NCI-H146 treated with DMSO at 0.1 percent for 48 hours (cell line): ENCODE data around the gene HES6.

Experiments
- DNase-seq: peaks from one replicate; lab custom pipeline; 2025; ENCODE audit not compliant: unreplicated experiment; lab: John Stamatoyannopoulos, UW

The HES6 gene

DNA sequence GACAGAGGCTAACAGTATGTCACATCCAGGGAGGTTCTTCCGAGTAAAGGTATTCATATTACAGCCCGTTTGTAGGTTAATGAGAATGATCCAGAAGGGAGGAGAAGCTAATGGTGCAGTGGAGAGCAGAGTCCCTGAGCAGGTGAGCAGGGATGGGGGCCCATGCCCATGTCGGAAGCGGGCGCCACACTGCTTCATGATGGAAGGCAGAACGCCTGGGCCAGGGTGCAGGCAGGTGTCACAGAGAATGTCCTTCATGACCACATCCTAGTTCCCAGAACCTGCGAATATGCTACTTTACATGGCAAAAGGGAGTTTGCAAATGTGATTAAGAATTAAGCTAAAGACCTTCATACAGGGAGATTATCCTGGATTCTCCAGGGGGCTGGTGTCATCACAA lies 4.0 kb downstream of the HES6 start:
- no peak for DNase-seq

DNA sequence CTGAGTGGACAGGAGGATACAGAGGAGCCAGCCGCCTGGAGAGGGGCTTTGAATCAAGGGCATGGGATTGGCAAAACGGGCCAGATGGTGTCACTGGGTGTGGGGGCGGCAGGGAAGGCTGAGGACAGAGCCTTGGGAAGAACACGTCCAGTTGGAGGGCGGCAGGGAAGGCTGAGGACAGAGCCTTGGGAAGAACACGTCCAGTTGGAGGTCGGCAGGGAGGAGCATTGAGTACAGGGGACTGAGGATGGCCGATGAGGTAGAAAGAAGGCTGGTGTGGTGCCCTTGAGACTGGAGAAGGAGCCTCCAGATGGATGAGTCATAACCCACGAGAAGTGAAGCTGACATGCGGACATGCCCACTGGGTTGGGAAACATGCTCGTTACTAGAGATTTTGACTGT lies 4.5 kb downstream of the HES6 start:
- DNase-seq = no peak

DNA sequence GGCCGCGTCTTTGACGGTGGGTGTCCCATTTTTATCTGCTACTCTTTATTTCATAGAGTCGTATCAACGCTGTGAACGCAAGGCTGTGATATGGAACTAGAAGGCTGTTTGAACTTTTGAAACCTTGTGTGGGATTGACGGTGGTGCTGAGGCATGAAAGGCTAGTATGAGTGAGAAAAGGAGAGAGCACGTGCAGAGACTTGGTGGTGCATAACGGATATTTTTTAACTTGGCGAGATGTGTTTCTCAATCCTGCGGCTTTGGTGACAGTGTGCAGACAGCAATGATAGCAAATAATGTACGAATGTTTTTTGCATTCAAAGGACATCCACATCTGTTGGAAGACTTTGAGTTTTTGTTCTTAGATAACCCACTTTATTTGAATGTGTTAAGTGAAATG lies 6.2 kb downstream of the HES6 start:
- no peak for DNase-seq

DNA sequence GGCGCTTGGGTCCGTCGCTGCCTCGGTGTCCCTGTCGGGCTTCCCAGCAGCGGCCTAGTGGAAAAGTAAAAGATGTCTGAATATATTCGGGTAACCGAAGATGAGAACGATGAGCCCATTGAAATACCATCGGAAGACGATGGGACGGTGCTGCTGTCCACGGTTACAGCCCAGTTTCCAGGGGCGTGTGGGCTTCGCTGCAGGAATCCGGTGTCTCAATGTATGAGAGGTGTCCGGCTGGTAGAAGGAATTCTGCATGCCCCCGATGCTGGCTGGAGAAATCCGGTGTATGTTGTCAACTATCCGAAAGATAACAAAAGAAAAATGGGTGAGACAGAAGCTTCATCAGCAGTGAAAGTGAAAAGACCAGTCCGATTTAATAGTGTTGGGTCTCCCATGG lies 8.0 kb downstream of the HES6 start:
- no peak for DNase-seq

DNA sequence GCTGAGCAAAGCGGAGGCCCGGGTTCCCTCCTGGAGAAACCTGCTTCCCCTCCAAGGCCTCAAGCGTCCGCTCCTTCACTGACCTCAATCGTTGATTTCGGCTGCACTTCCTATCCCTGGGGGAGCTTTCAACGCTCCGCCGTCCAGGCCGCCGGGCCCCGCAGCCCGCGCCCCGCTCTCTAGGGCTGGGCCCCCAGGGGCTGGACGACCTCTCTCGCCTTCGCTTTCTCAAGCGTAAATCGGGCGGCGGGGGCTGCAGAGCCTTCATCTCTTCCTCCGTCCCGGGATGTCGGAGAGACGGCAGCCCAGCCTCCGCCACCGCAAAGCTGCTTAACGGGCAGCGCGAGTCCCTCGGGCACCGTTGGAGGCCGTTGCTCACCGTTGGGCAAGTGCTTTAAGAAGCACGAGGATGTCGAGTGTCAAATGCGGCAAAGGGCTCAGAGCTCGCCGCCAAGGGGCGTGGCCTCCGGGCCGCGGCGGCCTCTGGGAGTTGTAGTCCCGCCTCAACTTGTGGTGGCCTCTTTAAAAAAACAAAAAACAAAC lies 8.5 kb downstream of the HES6 start:
- DNase-seq = peak; percentile 25

DNA sequence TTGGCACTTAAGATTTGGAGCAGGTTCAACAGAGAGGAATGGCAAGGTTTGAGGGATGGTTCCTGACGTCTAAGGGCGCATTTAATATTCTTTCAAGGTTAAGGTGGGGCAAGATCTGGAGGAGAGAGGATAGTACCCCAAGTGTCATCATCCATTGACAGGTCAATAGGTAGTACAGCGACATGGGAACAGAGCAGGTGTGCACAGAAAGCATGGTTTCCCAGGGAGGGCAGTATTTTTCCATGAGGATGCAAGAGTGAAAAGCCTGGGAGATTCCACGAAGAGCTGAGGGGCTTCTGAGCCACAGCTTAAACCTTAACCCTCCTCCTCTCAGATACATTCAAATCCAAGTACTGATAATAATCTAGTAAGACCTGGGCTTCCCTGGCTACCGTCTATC lies 9.1 kb downstream of the HES6 start:
- DNase-seq = no peak

DNA sequence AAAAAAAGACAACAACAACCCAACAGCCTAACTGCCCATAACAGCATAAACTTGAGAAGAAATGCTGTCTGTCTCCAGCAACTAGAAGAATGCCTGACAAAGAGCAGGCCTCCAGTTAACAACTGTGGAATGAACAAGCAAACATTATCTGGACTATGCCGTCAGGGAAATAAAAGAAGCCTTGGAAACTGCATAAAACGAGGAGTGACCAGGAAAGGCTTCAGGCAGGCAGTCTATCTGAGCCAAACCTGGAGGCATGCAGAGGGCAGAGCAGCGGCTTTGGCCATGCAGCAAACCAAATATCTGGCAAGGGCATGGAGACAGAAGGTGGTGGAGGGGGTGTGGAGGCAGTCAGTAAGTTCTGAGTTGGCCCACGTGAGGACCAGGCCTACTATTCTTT lies 11.1 kb downstream of the HES6 start:
- no peak for DNase-seq

DNA sequence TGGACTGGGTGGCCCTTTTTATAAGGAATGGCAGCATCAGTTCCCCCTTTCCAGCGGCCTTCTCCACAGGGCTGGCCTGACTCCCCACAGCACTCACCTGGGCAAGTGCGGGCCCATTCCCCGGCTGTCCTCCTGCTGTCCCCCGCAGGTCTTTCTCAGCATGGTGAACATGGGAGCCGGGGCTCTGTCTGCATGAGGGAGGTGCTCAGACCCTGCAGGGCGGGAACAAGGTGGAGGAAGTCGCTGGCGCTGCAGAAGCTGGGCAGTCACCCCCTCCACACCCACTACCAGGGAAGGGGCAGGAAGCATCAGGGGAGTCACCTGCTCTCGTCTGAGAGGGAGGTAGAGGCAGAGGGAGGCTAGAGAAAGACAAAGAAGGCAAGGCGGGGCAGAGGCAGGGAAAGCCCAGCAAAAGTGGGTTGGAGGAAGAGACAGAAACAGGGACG lies 12.2 kb downstream of the HES6 start:
- DNase-seq = no peak

DNA sequence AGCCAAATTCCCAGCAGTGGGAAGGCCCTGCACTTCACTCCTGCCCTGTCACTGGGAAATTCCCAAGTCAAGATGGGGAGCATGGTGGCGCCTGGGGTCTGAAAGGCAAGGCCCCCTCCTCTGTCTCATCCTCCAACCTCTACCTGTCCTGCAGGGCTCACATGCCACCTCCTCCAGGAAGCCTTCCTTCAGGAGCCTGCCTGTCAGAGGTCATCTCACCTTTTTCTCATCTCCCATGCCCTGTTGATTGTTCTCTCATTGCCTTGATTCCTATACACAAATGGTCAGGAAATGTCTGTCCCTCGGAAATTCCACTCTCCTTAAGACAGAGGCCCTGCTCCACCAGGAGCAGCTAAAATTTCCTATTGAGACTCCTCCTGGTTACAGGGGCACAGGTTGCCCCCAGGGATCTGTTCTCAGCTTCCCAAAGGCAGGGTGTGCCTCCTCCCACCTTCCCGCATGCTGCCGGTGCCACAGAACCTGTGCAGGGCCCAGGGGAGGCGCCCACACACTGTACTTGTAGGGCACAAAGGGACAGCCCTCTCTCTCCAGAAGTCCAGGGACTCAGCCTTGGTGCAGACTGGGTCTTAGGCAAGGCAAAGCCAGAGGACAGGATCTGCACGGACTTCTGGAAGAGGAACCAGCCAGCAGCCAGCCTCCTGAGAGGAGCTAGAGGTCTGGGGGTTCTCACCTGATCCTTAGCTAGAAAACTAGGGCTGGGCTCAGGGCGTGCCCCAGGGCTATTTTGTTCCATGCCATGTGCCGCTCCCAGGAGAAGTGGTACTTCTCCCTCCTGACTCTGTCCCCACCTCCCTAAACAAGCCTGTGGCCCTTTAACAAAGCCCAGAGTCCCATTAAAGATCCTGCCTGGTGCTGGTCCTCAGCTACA lies 12.9 kb downstream of the HES6 start:
- DNase-seq = no peak

DNA sequence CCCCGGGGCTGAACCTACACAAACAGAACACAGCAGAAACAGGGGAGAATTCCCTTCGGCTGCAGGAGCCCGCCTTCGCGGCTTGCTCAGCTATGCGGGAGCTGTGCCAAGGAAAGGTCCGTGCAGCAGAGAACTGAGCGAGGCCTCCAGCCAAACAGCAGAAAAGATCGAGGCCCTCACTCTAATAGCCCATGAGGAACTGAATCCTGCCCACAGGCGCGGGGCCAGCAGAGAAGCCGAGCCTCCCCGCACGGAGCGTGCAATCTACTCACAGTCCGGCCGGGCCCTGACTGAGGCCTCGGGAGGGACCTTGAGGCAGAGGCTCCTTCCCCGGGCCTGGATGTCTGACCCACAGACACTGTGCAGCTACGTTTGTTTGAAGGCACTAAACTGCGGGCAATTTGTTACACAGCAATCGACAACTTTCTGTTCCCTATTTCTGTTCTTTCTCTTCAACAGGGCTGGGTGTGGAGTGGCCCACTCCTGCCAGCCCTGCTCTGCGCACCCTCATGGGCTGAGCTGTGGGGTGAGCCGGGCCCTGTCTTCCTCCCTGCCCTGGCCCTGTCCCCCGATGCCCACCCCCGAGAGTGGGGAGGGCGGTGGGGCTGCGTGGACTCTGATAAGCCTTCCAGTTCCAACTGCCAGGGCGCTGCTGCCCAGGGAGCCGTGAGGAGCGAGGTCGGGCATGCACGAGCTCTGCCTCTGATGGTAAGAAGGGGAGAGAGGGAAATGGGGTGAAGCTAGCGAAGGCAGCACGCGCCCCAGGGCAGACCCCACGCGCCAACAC lies 13.7 kb downstream of the HES6 start:
- no peak for DNase-seq

DNA sequence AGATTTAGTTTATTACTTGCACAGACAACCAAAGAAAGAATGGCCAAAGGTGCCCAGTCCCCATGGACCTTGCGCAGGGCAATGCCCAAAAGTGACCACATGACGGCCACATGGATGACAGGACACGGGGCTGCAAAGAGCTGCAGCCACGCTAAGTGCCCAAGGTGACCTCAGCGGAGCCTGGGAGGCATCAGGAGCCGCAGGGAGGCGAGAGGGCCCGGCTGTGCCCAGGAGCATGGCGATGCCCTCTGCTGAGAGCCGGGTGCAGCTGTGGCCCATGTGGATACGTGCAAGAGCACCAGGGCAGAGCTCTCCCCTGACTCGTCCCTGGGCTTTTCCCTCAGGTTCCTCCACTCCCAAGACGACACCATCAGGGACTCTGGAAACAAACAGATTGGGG lies 14.7 kb downstream of the HES6 start:
- DNase-seq = no peak

DNA sequence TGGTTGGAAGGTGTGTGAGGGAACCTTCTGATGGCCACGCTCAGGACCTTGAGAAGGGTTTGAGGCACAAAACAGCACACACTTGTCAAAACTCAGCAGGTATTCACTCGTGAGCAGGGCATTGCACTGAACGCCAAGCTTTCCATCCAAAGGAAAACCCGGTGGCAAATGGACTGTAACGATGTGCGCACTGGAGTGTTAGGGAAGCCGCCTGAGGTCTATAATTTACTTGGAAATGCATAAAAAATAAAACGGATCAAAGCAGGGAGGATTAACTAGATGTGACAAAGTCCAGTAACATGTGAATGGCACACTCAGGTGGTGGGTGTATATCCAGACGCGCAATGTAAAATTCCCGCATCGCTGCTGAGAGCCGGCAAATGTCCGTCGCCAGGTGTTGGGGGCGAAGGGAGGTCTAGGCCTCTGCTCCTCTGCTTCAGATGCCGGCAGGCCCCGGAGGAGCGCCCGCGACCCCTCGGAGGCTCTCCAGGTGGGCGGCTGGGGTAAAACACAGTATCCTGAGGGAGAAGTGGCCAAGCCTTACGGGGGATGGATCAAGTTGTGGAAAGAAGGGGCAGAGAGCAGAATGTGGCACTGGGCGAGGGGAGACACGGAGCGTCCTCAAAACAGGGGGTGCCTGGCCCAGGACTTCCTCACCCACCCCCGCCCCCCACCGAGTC lies 15.3 kb downstream of the HES6 start:
- no peak for DNase-seq

DNA sequence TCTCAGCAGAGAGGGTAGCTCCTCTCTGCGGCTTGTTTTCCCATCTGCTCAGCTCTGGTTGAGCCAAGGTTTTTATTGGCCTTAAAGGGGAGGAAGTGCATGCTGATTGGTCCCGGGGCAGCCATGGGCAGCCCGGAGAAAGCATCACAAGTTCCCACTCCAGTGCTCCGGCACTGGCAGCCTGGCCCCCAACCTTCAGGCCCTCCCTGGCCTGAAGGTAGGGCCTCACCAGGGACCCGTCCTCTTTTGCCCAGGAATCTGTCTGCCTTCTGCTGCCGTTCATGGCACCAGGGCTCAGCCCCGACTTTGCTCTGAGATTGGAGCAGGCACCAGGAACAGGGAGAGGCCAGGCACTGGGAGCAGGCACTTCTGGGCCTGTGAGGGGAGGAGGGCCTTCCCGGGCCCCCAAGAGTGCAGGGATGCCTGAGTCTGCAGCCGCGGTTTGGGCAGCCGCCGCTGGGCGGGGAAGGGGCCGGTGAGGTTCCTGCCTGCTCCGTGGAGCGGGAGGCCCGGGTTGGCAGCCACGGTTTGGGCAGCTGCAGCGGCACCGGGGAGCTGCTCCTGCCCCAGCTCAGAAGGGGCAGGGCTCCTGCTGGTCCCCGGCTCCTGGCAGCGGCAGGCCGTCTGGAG lies 18.8 kb downstream of the HES6 start:
- peak; percentile 30 for DNase-seq

DNA sequence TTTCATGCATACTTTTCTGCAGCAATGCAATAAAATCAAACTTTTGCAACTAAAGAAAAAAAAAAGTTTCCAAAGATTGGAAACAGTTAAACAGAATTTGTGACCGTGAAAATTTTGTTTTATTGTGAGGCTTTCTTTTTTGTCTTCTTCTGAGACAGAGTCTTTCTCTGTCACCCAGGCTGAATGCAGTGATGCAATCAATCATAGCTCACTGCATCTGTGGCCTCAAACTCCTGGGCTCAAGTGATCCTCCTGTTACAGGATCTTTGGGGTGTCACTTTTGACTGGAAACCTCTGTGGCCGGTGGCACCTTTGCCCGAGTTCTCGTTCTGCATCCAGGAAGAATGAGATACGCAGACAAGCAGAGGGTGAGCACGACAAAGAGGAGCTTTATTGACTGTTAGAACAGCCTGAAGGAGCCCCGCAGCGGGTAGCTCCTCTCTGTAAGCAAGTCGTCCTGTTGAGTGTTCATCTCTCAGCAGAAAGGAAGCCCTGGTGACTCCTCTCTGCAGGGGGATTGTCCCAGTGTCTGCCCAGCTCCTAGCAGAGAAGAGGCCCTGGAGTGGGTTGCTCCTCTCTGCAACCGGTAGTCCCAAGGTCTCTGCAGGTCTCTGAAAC lies 19.5 kb downstream of the HES6 start:
- DNase-seq = no peak

DNA sequence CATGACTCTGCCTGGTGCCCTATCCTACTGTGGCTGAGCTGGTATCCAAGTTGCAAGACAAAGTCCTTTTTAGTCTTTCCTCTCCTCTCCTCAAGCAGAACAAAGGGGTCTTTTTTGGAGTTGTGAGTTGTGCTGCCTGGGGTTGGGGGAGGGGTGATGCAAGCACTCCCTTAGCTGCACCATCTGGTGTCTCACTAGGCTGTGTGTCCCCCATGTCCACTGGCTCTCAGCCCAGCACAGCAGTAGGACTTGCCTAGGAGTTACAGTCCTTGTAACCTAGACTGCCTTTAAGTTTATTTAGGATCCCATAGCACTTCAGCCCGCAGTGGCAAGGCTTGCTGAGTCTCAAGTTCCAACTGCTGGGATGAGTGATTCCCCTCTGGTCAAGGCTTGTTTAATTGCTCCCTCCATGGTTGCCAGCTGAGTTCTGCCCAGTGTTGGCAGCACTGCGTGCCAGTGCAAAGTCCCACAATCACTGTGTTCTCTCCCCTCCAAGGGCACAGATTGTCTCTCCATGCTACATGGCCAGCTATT lies 23.1 kb downstream of the HES6 start:
- no peak for DNase-seq

DNA sequence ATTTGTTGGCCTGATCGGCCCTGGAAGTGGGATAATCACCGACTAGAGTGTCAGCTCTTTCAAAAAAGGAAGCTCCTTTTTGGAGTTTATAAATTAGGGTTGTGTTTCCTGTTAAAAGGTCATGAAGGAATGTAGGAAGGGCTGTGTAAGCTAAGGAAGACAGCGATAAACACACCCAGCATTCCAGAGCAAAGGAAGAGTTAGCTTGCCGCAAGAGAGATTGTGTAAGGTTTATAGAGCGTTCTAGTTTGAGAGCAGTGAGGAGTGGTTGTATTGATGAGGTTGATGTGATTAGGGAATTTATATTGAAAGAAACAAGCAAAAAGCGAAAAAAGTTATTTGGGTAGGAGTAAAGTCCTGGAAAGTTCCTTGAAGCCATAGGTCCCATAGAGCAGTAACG lies 32.8 kb downstream of the HES6 start:
- no peak for DNase-seq

DNA sequence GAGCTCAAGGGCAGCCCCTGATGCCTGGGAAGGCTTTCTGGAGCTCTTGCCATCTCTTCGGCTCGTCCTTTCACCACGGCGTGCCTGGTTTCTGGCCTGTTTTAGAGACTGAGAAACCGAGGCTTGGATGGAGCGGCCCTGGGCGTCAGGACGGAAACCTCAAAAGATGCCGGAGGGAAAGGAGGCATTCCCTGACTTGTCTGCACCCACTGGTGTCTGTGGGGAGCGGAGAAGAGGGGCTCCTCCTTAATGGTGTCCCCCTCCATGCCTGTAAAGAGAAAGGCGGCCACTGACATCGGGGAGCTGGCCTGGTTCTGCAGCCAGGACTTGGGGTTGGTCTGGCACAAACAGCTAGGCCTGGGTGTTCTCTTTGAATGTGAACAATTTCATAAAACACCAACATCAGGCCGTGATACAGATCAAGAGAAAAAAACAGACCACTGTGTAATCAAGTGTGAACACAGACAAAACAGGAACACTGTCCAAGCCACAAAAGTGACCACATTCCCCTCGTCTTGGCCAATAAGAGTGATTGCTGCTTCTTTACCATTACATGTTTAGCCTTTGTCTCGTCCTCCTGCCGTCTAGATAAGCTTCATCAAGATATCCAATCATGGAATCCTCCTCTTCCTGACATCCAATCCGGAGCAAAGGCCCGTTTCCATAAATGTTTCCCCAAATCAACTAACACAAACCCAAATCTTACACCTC lies 35.7 kb downstream of the HES6 start:
- no peak for DNase-seq

DNA sequence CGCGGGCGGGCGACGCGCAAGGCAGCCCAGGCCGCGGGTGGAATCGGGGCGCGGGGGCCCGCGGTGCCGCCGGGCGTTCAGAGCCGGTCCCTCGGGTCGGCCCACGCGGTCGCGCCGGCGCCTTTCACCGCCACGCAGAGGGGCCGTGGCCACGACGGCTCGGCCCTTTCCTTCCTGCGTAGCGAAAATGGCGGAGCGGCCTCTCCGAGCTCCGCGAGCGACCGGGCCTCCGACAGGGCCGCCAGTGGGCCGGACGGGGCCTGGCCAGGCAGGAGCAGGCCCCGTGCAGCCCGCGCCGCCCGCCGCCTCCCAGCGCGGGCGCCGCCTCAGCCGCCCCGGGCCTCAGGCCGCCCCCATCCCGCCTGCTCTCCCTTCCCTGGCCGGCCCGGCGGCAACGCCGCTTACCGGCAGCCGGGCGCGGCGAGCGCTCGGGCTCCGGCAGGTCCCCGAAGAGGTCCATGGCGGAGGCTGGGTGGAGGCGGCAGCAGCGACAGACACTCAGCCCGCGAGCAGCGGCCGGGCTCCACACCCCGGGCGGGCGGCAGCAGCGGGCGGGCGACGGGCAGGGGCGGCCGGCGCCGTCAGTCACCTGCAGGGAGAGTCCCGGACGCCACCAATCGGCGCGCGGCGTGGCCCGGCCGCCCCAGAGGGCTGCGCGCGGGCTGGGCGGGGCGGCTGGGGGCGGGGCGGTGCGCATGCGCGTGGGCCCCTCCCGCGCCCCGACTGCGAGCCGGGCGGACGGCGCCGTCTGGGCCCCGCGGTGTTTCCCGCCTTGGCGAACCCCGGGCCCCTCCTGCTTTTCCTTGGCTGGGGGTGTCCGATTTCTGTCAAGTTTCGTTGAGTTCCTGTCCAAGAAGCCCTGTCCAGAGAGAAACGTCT lies 36.5 kb downstream of the HES6 start, which contains the start of gene ILKAP:
ILKAP (minus strand) TSS at position 602 of the 879 bp plus-strand sequence; CDS start at position 460, 142 bp downstream.
- peak; percentile 77 for DNase-seq
